Vagina (tissue), 2 donors: ENCODE results near the gene WDFY2. TPM values are rescaled to one million over a fixed set of nuclear protein-coding genes. Genes with fewer than 3 reads are reported as not detected.

ENCODE experiments used
- DNase-seq, 2 donors: peaks; one replicate each; pipeline ENCODE4 v3.0.0-alpha.2; 2017; ENCODE audit errors: extremely low spot score in 2 of 2
- H3K27ac ChIP-seq: fragments of 200-600 bp; sonication (generic); one replicate; pipeline ENCODE4 v1.5.1; 2019
- H3K27me3 ChIP-seq: fragments of 200-600 bp; sonication (generic); one replicate; pipeline ENCODE4 v1.5.1; 2019
- H3K36me3 ChIP-seq, 2 donors: fragments of 200-600 bp; sonication (generic); one replicate each; pipeline ENCODE4 v1.5.1; 2017 to 2019
- H3K4me1 ChIP-seq: fragments of 200-600 bp; sonication (generic); one replicate; pipeline ENCODE4 v1.5.1; 2019
- H3K4me3 ChIP-seq, 2 donors: fragments of 200-600 bp; sonication (generic); 1 replicate in 1 of 2; 2 replicates in 1 of 2; pipeline ENCODE4 v1.5.1; 2016 to 2019
- H3K9me3 ChIP-seq: fragments of 200-600 bp; sonication (generic); one replicate; pipeline ENCODE4 v1.5.1; 2019
- POLR2A ChIP-seq, 2 donors: fragments of 450-650 bp; IDR thresholded peaks; one replicate each; pipeline ENCODE4 v1.6.1; 2017; ENCODE audit warnings: antibody characterized with exemption in 2 of 2, mild to moderate bottlenecking in 2 of 2, moderate library complexity in 2 of 2
- POLR2AphosphoS5 ChIP-seq, 2 donors: sonication (generic); formaldehyde crosslinking; IDR thresholded peaks; one replicate each; pipeline ENCODE4 v1.9.0; 2017; ENCODE audit warnings: antibody characterized with exemption in 2 of 2, mild to moderate bottlenecking in 2 of 2, low read depth in 1 of 2; ENCODE audit not compliant: insufficient read depth in 1 of 2
- intact Hi-C: fragments of 100-400 bp; cut with DNase I; formaldehyde crosslinking; loops from one replicate; pipeline ENCODE4 v1.15.1; 2023
- total RNA-seq: library from RNA; depleted of rRNA; stranded (reverse); fragments of >200 nt; gene quantifications from one replicate; pipeline ENCODE4 v1.2.3, GENCODE V29; 2016
- TF ChIP-seq, protein P1 (sequence below), 3 experiments: fragments of 450-650 bp in 2 of 3; fragments of 200-600 bp in 1 of 3; sonication (generic) in 1 of 3; IDR thresholded peaks; one replicate each; pipeline ENCODE4 v1.5.1; 2017 to 2019; ENCODE audit warnings: antibody characterized with exemption in 3 of 3, mild to moderate bottlenecking in 2 of 3, moderate library complexity in 2 of 3

WDFY2 gene
- total RNA-seq, 1 donor from 2014 or later: 26.3 TPM

DNA sequence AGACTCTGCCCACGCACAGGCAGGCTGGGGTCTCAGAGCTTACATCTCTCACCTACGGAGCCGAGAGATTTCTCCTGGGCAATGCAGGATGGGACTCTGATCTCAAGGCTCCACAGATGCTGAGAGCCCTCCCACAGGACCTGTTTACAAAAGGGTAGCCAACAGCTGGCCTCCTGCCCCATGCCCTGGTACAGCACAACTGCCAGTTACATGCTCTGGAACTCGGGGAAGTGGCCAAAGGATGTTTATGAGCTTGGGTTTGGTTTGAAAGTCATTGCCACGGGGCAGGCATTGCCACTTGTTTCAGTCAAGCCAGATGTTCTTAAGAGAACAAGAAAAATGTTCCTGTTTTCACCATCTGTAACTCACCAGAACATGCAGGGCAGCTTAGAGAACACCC lies 216.2 kb downstream of the WDFY2 start:
- H3K4me3 ChIP-seq: no peak overlapping the region
- no peaks in the 10 kb centered on the region for H3K27me3 ChIP-seq
- peak overlapping the region; percentile 100 for H3K27ac ChIP-seq
- intact Hi-C loops: loop anchor here (5.0 kb wide), 1 partner anchor 218 kb away; the partner anchor contains the start of gene WDFY2
- no peaks in the 10 kb centered on the region for H3K9me3 ChIP-seq
- peaks cover 39% of the 10 kb centered on the region for H3K4me1 ChIP-seq
- TF ChIP-seq, protein P1, sequence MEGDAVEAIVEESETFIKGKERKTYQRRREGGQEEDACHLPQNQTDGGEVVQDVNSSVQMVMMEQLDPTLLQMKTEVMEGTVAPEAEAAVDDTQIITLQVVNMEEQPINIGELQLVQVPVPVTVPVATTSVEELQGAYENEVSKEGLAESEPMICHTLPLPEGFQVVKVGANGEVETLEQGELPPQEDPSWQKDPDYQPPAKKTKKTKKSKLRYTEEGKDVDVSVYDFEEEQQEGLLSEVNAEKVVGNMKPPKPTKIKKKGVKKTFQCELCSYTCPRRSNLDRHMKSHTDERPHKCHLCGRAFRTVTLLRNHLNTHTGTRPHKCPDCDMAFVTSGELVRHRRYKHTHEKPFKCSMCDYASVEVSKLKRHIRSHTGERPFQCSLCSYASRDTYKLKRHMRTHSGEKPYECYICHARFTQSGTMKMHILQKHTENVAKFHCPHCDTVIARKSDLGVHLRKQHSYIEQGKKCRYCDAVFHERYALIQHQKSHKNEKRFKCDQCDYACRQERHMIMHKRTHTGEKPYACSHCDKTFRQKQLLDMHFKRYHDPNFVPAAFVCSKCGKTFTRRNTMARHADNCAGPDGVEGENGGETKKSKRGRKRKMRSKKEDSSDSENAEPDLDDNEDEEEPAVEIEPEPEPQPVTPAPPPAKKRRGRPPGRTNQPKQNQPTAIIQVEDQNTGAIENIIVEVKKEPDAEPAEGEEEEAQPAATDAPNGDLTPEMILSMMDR (IDR thresholded peaks at IDR 0.05): no peak
- no peak for TF ChIP-seq POLR2AphosphoS5 (IDR thresholded peaks at IDR 0.05; ENCODE audit: insufficient read depth in 1 of 2, low read depth in 1 of 2)
- no peak for TF ChIP-seq POLR2A (IDR thresholded peaks at IDR 0.05)
- DNase-seq: no peak
- H3K36me3 ChIP-seq: no peaks in the 10 kb centered on the region

DNA sequence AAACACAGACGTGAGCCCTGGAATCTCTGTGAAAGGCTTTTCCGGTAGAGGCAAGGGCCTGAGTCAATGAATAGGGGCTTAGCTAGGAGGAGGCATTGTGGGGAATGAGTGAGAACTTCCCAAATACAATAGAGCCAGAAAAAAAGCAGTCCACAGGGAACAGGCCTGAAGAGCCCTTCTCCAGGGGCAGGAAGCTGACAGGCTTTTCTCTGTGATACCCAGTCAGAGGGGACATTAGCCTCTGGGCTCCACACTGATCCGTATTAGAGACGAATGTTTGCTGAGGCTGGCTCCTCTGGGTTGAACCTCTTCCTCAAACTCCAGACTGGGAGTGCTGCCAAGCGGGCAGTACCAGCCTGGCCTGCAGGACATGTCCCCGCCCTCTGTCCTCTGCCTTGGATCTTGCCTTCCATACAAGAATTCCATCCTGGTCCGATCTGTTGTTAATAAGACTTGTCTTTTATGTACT lies 217.4 kb downstream of the WDFY2 start:
- Histone ChIP-seq H3K4me3 (no peak overlapping the region), H3K4me1 (peaks cover 43% of the 10 kb centered on the region), H3K27me3 (no peaks in the 10 kb centered on the region), H3K9me3 (no peaks in the 10 kb centered on the region), H3K27ac (peak overlapping the region; percentile 100), H3K36me3 (no peaks in the 10 kb centered on the region)
- DNase-seq: no peak
- TF ChIP-seq POLR2AphosphoS5 (IDR thresholded peaks at IDR 0.05; ENCODE audit: insufficient read depth in 1 of 2, low read depth in 1 of 2): no peak
- no peak for TF ChIP-seq POLR2A (IDR thresholded peaks at IDR 0.05)
- intact Hi-C loops: loop anchor here (2.0 to 5.0 kb wide), 2 partner anchors 219 to 349 kb away; partner anchors contain the start of genes INTS6 and WDFY2

DNA sequence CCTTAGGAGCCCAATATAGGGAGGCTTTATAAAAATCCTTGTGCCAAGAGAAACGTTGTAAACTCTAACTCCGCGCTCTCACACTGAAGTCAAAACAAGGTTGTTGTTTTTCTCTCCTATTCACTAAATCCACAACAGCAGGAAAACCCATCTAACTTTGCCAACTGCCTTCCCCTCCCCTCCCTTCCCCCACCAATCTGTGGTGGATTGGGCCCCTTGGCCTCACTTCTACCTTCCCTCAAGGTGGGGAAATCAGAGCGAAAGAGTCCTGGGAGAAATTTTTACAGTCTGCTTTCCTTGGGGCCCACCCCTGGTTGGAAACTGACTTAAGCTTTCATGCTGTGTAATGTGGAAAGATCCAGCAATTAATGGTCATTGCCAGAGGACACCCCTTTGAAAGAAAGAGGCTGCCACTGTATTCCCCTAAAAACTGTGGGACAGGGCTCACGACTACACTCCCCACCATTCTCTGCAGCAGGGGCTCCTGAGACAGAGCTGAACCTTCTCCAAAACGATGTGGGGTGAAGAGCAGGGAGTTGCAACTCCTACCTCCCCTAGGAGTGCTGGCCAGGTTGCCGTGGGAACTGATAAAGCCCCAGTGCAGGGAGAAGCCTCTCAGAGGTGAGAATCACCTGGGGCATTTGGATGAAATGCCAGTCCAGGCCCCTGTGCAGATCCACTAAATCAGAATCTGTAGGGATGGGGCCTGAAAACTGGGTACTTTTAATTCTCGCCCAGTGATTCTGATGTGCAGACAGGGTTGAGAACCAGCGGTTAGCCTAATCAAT lies 218.6 kb downstream of the WDFY2 start:
- Histone ChIP-seq H3K4me3 (peak overlapping the region; percentile 61 to 97), H3K9me3 (no peaks in the 10 kb centered on the region), H3K27ac (peak overlapping the region; percentile 100), H3K36me3 (no peaks in the 10 kb centered on the region), H3K27me3 (no peaks in the 10 kb centered on the region), H3K4me1 (peaks cover 39% of the 10 kb centered on the region)
- TF ChIP-seq, protein P1 (IDR thresholded peaks at IDR 0.05): no peak
- TF ChIP-seq POLR2AphosphoS5 (IDR thresholded peaks at IDR 0.05; ENCODE audit: insufficient read depth in 1 of 2, low read depth in 1 of 2) (no peak), POLR2A (IDR thresholded peaks at IDR 0.05) (no peak)
- intact Hi-C loops: loop anchor here (2.0 to 5.0 kb wide), 2 partner anchors 221 to 350 kb away; partner anchors contain the start of genes INTS6 and WDFY2
- no peak for DNase-seq

DNA sequence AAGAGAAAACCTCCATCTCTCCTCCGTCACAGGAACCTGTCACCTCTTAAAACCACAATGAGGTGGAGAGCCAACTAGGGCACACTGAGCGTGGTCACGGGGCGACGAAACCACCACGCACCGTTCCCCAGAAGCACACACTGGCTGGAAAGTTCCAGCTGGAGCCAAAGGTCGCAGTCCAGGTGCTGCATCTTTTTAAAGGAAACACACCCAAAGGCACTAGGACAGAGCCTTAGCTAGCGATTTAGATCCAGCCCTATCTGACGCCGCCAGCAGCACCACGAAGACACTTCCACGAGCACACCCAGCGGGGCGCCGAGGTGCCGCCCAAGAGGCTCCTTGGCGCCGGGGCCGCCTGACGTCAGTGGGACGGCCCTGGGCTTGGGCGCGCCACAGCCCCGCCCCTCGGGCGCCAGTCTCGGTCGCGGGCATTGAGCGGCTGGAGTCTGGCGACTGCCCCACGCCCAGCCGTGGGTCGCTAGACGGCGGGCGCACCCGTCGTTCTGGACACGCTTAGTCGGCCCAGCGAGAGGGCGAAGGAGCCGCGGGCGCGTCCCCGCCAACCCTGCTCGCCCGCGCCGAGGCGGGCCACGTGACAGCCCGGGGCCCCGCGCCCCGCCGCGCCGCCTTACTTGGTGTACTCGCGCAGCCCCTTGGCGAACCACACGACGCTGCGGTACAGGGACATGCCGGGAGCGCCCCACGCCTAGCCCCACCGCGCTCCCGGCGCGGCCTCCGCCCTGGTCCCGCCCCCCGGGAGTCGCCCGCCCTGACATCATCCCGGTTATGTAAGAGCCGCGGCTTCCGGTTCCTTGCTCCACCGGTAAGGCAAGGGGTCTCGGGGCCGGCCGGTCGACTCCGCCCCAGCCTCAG lies 219.4 kb downstream of the WDFY2 start, which contains the start of gene DHRS12:
Gene DHRS12 (minus strand): TSS at position 742 of the 873 bp plus-strand sequence. CDS start 4,504 bp downstream, outside the sequence.
- H3K4me1 ChIP-seq: peaks cover 38% of the 10 kb centered on the region
- no peaks in the 10 kb centered on the region for H3K27me3 ChIP-seq
- no peaks in the 10 kb centered on the region for H3K36me3 ChIP-seq
- peak within 1 kb of the TSS; percentile 100 for H3K27ac ChIP-seq
- peak in 1 of 2 donors; percentile 95 for DNase-seq
- peak; percentile 39 to 78 for TF ChIP-seq POLR2A (IDR thresholded peaks at IDR 0.05)
- TF ChIP-seq POLR2AphosphoS5 (IDR thresholded peaks at IDR 0.05; ENCODE audit: insufficient read depth in 1 of 2, low read depth in 1 of 2): peak; percentile 75 to 97
- TF ChIP-seq, protein P1 (IDR thresholded peaks at IDR 0.05): no peak
- H3K4me3 ChIP-seq: peak within 1 kb of the TSS; percentile 61 to 97
- intact Hi-C loops: loop anchor here (2.0 to 5.0 kb wide), 2 partner anchors 221 to 351 kb away; partner anchors contain the start of genes INTS6 and WDFY2
- H3K9me3 ChIP-seq: no peaks in the 10 kb centered on the region
